Gastrocnemius medialis (tissue), 4 donors: ENCODE data around the gene EVX2. TPM values are rescaled to one million over a fixed set of nuclear protein-coding genes. Genes with fewer than 3 reads are reported as not detected.

Experiments used
- ATAC-seq, 2 donors: fragments of 150-250 bp; one replicate each; pipeline ENCODE4 v1.9.1; 2016
- DNase-seq, 2 donors: peaks; one replicate each; pipeline ENCODE4 v3.0.0-alpha.2; 2019
- H3K27ac ChIP-seq, 4 donors: fragments of 200-600 bp; sonication (generic); 1 replicate in 1 of 4; 2 replicates in 3 of 4; pipeline ENCODE4 v1.5.1; 2016 to 2018; ENCODE audit warnings: mild to moderate bottlenecking in 2 of 4, moderate library complexity in 1 of 4
- H3K27me3 ChIP-seq, 3 donors: fragments of 200-600 bp; sonication (generic) in 2 of 3; 1 replicate in 1 of 3; 2 replicates in 2 of 3; pipeline versions ENCODE4 v1.5.1 to v1.6.0; 2016 to 2019; ENCODE audit warnings: mild to moderate bottlenecking in 1 of 3, moderate library complexity in 1 of 3
- H3K36me3 ChIP-seq, 2 donors: fragments of 200-600 bp; sonication (generic) in 1 of 2; one replicate each; pipeline ENCODE4 v1.5.1; 2017 to 2018
- H3K4me1 ChIP-seq, 2 donors: fragments of 200-600 bp; sonication (generic) in 1 of 2; one replicate each; pipeline ENCODE4 v1.5.1; 2016 to 2017; ENCODE audit warnings: mild to moderate bottlenecking in 2 of 2
- H3K4me3 ChIP-seq, 4 donors: fragments of 200-600 bp; sonication (generic) in 3 of 4; 1 replicate in 1 of 4; 2 replicates in 3 of 4; pipeline ENCODE4 v1.5.1; 2016 to 2019; ENCODE audit warnings: mild to moderate bottlenecking in 2 of 4
- H3K9me3 ChIP-seq, 3 donors: fragments of 200-600 bp; sonication (generic) in 2 of 3; 1 replicate in 1 of 3; 2 replicates in 2 of 3; pipeline ENCODE4 v1.5.1; 2016 to 2019
- POLR2A ChIP-seq, 2 donors: fragments of 450-650 bp; IDR thresholded peaks; one replicate each; pipeline ENCODE4 v1.6.1; 2017; ENCODE audit warnings: antibody characterized with exemption in 2 of 2, mild to moderate bottlenecking in 2 of 2, moderate library complexity in 2 of 2
- in situ Hi-C, 4 donors: fragments of 200-750 bp; cut with MboI; loops; one replicate each; pipeline versions ENCODE4 v1.15.0 to v1.8.0; 2017; ENCODE audit warnings: low sequenced_read_pairs in 4 of 4
- intact Hi-C: fragments of 100-400 bp; cut with DNase I; formaldehyde crosslinking; loops from one replicate; pipeline ENCODE4 v1.15.1; 2023; ENCODE audit warnings: low total_unique reads
- total RNA-seq, 4 donors: library from RNA; depleted of rRNA; stranded (reverse); fragments of >200 nt; gene quantifications; one replicate each; pipeline versions ENCODE4 v1.1.0 to v1.2.3, GENCODE V29; 2016
- TF ChIP-seq, protein P1 (sequence below), 5 experiments: fragments of 450-650 bp in 3 of 5; fragments of 200-600 bp in 2 of 5; sonication (generic) in 2 of 5; IDR thresholded peaks in 4 of 5; conservative IDR thresholded peaks in 1 of 5; 1 replicate in 4 of 5; 2 replicates in 1 of 5; pipeline ENCODE4 v1.5.1; 2016 to 2019; ENCODE audit warnings: antibody characterized with exemption in 5 of 5, mild to moderate bottlenecking in 3 of 5, moderate library complexity in 3 of 5

EVX2 gene
- total RNA-seq, 4 donors from 2014 or later, result not detected

DNA sequence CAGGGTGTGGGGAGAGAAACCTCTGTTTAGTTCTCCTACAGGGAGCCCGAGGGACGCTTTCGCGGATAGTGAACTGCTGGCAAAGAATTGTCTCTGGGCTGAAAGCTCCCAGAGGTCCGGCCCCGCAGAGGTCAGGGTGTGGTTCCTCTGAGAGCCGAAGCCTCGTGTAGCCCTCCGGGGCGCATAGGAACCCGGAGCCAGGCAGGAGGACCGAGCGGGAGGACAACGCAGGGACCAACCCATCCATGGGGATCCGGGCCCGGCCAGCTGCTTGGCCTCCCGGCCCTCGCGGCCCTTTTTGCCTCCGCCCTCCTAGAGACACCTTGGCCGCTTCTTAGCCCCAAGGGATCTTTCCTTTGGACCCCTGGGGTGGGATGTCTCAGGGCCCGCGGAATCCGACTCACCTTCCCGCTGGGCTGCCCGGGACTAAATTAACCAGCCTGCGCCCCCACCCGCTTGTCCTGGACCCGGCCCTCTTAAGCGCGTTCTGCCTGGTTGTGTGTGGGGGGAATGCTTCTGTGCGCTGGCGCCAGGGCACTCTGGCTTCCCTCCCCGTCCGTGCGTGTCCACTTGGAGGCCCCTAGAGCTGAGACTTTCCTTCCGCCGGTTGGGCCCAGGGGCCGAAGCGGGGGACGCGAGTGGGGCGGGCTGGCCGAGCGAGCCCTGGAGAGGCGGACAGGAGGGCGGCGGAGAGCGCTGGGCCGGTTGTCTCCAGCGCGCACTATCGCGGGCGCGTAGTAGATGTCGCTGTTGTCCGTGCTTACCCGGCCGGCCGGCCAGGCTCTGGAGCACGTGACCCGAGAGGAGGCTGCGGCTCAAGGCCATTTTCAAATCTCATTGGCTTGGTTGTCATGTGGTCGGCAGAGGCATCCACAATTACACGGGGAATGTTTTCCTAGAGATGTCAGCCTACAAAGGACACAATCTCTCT lies 32.4 kb upstream of the EVX2 start, which contains the start of gene HOXD10:
Gene HOXD10 (plus strand): TSS at position 896 of the 931 bp plus-strand sequence. CDS start 56 bp downstream, outside the sequence.
- no peak for TF ChIP-seq POLR2A (IDR thresholded peaks at IDR 0.05)
- TF ChIP-seq, protein P1, sequence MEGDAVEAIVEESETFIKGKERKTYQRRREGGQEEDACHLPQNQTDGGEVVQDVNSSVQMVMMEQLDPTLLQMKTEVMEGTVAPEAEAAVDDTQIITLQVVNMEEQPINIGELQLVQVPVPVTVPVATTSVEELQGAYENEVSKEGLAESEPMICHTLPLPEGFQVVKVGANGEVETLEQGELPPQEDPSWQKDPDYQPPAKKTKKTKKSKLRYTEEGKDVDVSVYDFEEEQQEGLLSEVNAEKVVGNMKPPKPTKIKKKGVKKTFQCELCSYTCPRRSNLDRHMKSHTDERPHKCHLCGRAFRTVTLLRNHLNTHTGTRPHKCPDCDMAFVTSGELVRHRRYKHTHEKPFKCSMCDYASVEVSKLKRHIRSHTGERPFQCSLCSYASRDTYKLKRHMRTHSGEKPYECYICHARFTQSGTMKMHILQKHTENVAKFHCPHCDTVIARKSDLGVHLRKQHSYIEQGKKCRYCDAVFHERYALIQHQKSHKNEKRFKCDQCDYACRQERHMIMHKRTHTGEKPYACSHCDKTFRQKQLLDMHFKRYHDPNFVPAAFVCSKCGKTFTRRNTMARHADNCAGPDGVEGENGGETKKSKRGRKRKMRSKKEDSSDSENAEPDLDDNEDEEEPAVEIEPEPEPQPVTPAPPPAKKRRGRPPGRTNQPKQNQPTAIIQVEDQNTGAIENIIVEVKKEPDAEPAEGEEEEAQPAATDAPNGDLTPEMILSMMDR (IDR thresholded peaks at IDR 0.05 in 4 of 5, conservative IDR thresholded peaks at IDR 0.05 in 1 of 5), result peak in 4 of 5 experiments; percentile 23 to 49 (median 30)
- Histone ChIP-seq H3K4me3 (peak within 1 kb of the TSS; percentile 18 to 35 (median 30)), H3K27ac (peak within 1 kb of the TSS in 3 of 4 donors; percentile 3 to 12 (median 12)), H3K9me3 (no peaks in the 10 kb centered on the region), H3K36me3 (no peaks in the 10 kb centered on the region), H3K4me1 (peaks cover 6 to 15% of the 10 kb centered on the region in 2 donors), H3K27me3 (peaks cover 95 to 100% (median 100%) of the 10 kb centered on the region in 3 donors)
- in situ Hi-C loops, result loop anchor here in 2 of 4 donors (25.0 kb wide), 1 partner anchor 696 kb away; no protein-coding TSS in a partner anchor
- ATAC-seq (peak; percentile 70 to 79), DNase-seq (peak in 1 of 2 donors; percentile 43)
- intact Hi-C loops, result no loop called here

- DNase-seq (no peak), ATAC-seq (no peak)
- Histone ChIP-seq H3K36me3 (no peaks in the 10 kb centered on the region), H3K27me3 (peaks cover 95 to 100% (median 100%) of the 10 kb centered on the region in 3 donors), H3K27ac (no peak overlapping the region), H3K4me3 (no peak overlapping the region), H3K4me1 (peaks cover 6 to 16% of the 10 kb centered on the region in 2 donors), H3K9me3 (no peaks in the 10 kb centered on the region)
- TF ChIP-seq, protein P1 (IDR thresholded peaks at IDR 0.05 in 4 of 5, conservative IDR thresholded peaks at IDR 0.05 in 1 of 5), result no peak
- TF ChIP-seq POLR2A (IDR thresholded peaks at IDR 0.05), result no peak
- intact Hi-C loops, result loop anchor here (5.0 kb wide), 1 partner anchor 38 kb away; no protein-coding TSS in a partner anchor
- in situ Hi-C loops, result loop anchor here in 2 of 4 donors (25.0 kb wide), 1 partner anchor 697 kb away; no protein-coding TSS in a partner anchor
Measured at GRCh38 chr2:176114930-176115625, 31.3 kb upstream of the EVX2 start.

GRCh38 chr2:176114120-176114929 lies 30.6 kb upstream of the EVX2 start:
- Histone ChIP-seq H3K4me1 (peaks cover 6 to 16% of the 10 kb centered on the region in 2 donors), H3K36me3 (no peaks in the 10 kb centered on the region), H3K27me3 (peaks cover 97 to 100% (median 100%) of the 10 kb centered on the region in 3 donors), H3K9me3 (no peaks in the 10 kb centered on the region), H3K4me3 (no peak overlapping the region), H3K27ac (no peak overlapping the region)
- DNase-seq (no peak), ATAC-seq (no peak)
- intact Hi-C loops, result loop anchor here (5.0 kb wide), 1 partner anchor 37 kb away; no protein-coding TSS in a partner anchor
- no peak for TF ChIP-seq POLR2A (IDR thresholded peaks at IDR 0.05)
- TF ChIP-seq, protein P1 (IDR thresholded peaks at IDR 0.05 in 4 of 5, conservative IDR thresholded peaks at IDR 0.05 in 1 of 5), result no peak
- in situ Hi-C loops, result loop anchor here in 2 of 4 donors (25.0 kb wide), 1 partner anchor 698 kb away; no protein-coding TSS in a partner anchor
